A673 (cell line): ENCODE measurements around the gene ATP5PD.

Experiments
- EZH2 ChIP-seq: fragments of 200-600 bp; sonication (generic); IDR thresholded peaks from 2 replicates; pipeline ENCODE4 v1.6.1; 2017; ENCODE audit warnings: borderline replicate concordance, low read depth, mild to moderate bottlenecking, mixed read lengths, antibody characterized with exemption, low read length; ENCODE audit not compliant: poor library complexity, severe bottlenecking
- TF ChIP-seq, protein P1 (sequence below): fragments of 300-800, 200-600 bp; sonication (generic); conservative IDR thresholded peaks from 2 replicates; pipeline ENCODE4 v1.5.1; 2017; ENCODE audit warnings: low read depth, mild to moderate bottlenecking, antibody characterized with exemption, low read length, moderate library complexity, mixed read lengths

DNA sequence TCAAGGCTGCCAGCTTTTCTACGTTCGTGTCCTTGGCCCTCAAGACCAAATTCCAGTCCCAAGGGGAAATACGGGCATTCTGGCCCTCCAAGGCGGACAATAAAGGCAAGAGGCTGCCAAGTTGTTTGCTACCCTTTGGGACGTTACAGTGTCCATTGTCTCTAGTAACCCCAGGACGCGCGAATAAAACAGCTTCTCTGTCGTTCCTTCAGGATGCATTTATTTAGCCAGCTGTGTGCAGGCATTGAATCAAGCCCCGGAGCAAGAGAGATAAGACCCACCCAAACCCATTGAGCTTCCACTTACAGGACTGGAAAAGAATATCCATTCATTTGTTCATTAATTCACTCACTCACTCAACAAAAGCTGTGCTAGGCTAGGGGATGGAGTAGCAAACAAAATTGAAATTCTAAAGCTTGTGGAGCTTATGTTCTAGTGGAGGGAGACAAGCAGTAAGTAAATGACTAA lies 33.6 kb downstream of the ATP5PD start:
- TF ChIP-seq, protein P1, sequence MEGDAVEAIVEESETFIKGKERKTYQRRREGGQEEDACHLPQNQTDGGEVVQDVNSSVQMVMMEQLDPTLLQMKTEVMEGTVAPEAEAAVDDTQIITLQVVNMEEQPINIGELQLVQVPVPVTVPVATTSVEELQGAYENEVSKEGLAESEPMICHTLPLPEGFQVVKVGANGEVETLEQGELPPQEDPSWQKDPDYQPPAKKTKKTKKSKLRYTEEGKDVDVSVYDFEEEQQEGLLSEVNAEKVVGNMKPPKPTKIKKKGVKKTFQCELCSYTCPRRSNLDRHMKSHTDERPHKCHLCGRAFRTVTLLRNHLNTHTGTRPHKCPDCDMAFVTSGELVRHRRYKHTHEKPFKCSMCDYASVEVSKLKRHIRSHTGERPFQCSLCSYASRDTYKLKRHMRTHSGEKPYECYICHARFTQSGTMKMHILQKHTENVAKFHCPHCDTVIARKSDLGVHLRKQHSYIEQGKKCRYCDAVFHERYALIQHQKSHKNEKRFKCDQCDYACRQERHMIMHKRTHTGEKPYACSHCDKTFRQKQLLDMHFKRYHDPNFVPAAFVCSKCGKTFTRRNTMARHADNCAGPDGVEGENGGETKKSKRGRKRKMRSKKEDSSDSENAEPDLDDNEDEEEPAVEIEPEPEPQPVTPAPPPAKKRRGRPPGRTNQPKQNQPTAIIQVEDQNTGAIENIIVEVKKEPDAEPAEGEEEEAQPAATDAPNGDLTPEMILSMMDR: no peak
- TF ChIP-seq EZH2: no peak
